ENCODE results near the gene ZNF92.
"Not testable (repeated sequence)": the region's sequence is repeated elsewhere in the genome, so short reads cannot be mapped to it uniquely, and the experiment has no call there.

Gene ZNF92

GRCh38 chr7:65409363-65409762 lies 35.7 kb downstream of the ZNF92 start:
- in situ Hi-C loops (cut with HindIII; ENCODE audit: low pct_ligation_motif_present, low sequenced_read_pairs): no loop called here
- TF ChIP-seq CTCF (IDR thresholded peaks at IDR 0.05; ENCODE audit: low read depth, low read length, missing control alignments): no peak
- H3K36me3 ChIP-seq (replicated peaks): no peaks in the 10 kb centered on the region

GRCh38 chr7:65411249-65411648 lies 37.6 kb downstream of the ZNF92 start:
- Histone ChIP-seq H3K27ac (no peak overlapping the region), H3K4me3 (ENCODE audit: low read depth, low read length) (no peak overlapping the region), H3K27me3 (replicated peaks) (no peaks in the 10 kb centered on the region), H3K36me3 (replicated peaks) (no peaks in the 10 kb centered on the region)
- in situ Hi-C loops (cut with HindIII; ENCODE audit: low pct_ligation_motif_present, low sequenced_read_pairs): no loop called here
- no peak for TF ChIP-seq CTCF (IDR thresholded peaks at IDR 0.05; ENCODE audit: low read depth, low read length, missing control alignments)
- no peak for DNase-seq

More at GRCh38 chr7:65409363-65409762, 35.7 kb downstream of the ZNF92 start:
- Histone ChIP-seq H3K27ac (no peak overlapping the region), H3K4me3 (ENCODE audit: low read depth, low read length) (no peak overlapping the region), H3K27me3 (replicated peaks) (no peaks in the 10 kb centered on the region)
- no peak for DNase-seq

- Histone ChIP-seq H3K36me3 (replicated peaks) (no peaks in the 10 kb centered on the region), H3K4me3 (ENCODE audit: low read depth, low read length) (no peak overlapping the region), H3K27ac (no peak overlapping the region), H3K27me3 (replicated peaks) (no peaks in the 10 kb centered on the region)
- no peak for DNase-seq
- no peak for TF ChIP-seq CTCF (IDR thresholded peaks at IDR 0.05; ENCODE audit: low read depth, low read length, missing control alignments)
- in situ Hi-C loops (cut with HindIII; ENCODE audit: low pct_ligation_motif_present, low sequenced_read_pairs): no loop called here
Measured at GRCh38 chr7:65422670-65423069, 49.0 kb downstream of the ZNF92 start.

- H3K27me3 ChIP-seq (replicated peaks); H3K27ac ChIP-seq; in situ Hi-C loops (cut with HindIII; ENCODE audit: low pct_ligation_motif_present, low sequenced_read_pairs); DNase-seq; H3K4me3 ChIP-seq (ENCODE audit: low read depth, low read length); H3K36me3 ChIP-seq (replicated peaks): not testable (repeated sequence)
Measured at GRCh38 chr7:65423286-65423685, 49.6 kb downstream of the ZNF92 start.

- no peak overlapping the region for H3K4me3 ChIP-seq (ENCODE audit: low read depth, low read length)
- H3K27ac ChIP-seq: no peak overlapping the region
- DNase-seq: no peak
- no peak for TF ChIP-seq CTCF (IDR thresholded peaks at IDR 0.05; ENCODE audit: low read depth, low read length, missing control alignments)
- no peaks in the 10 kb centered on the region for H3K36me3 ChIP-seq (replicated peaks)
- in situ Hi-C loops (cut with HindIII; ENCODE audit: low pct_ligation_motif_present, low sequenced_read_pairs): no loop called here
- no peaks in the 10 kb centered on the region for H3K27me3 ChIP-seq (replicated peaks)
Measured at GRCh38 chr7:65429642-65430343, 56.1 kb downstream of the ZNF92 start.

GRCh38 chr7:65430344-65431186 lies 56.9 kb downstream of the ZNF92 start:
- no peak overlapping the region for H3K27ac ChIP-seq
- no peak for TF ChIP-seq CTCF (IDR thresholded peaks at IDR 0.05; ENCODE audit: low read depth, low read length, missing control alignments)
- DNase-seq: no peak
- no peaks in the 10 kb centered on the region for H3K27me3 ChIP-seq (replicated peaks)
- H3K36me3 ChIP-seq (replicated peaks): no peaks in the 10 kb centered on the region
- no peak overlapping the region for H3K4me3 ChIP-seq (ENCODE audit: low read depth, low read length)
- in situ Hi-C loops (cut with HindIII; ENCODE audit: low pct_ligation_motif_present, low sequenced_read_pairs): no loop called here
